ENCODE data around the gene TFDP1.

- TF ChIP-seq CTCF (IDR thresholded peaks at IDR 0.05) (no peak), POLR2AphosphoS5 (IDR thresholded peaks at IDR 0.05) (no peak), POLR2A (IDR thresholded peaks at IDR 0.05) (no peak), EP300 (IDR thresholded peaks at IDR 0.05) (no peak)
Observed at GRCh38 chr13:113539822-113540221, 44.7 kb upstream of the TFDP1 start.
